Memory B cell (primary cell): ENCODE data around the gene ERC1.
"Not testable (repeated sequence)": the region's sequence is repeated elsewhere in the genome, so short reads cannot be mapped to it uniquely, and the experiment has no call there.

Experiments used
- ATAC-seq: fragments of 150-1000 bp; cut with Tn5 transposase; 2 replicates; pipeline ENCODE4 v1.10.0; 2021; ENCODE audit warnings: low read depth, mild to moderate bottlenecking, moderate library complexity
- DNase-seq, 2 donors: peaks; one replicate each; pipeline ENCODE4 v3.0.0; 2022; ENCODE audit warnings: low spot score in 2 of 2
- H3K27ac Mint-ChIP-seq: one replicate; pipeline ENCODE4 v1.8.0; 2022; ENCODE audit warnings: mild to moderate bottlenecking, moderate library complexity, mixed read lengths
- H3K27me3 Mint-ChIP-seq: one replicate; pipeline ENCODE4 v1.8.0; 2022; ENCODE audit warnings: mixed read lengths
- H3K36me3 Mint-ChIP-seq: one replicate; pipeline ENCODE4 v1.8.0; 2022; ENCODE audit warnings: mild to moderate bottlenecking, mixed read lengths
- H3K4me1 Mint-ChIP-seq: one replicate; pipeline ENCODE4 v1.8.0; 2022; ENCODE audit warnings: mixed read lengths
- H3K4me3 Mint-ChIP-seq: one replicate; pipeline ENCODE4 v1.8.0; 2022; ENCODE audit warnings: mild to moderate bottlenecking, moderate library complexity, mixed read lengths
- H3K9me3 Mint-ChIP-seq: one replicate; pipeline ENCODE4 v1.8.0; 2022; ENCODE audit warnings: mixed read lengths

Gene ERC1

DNA sequence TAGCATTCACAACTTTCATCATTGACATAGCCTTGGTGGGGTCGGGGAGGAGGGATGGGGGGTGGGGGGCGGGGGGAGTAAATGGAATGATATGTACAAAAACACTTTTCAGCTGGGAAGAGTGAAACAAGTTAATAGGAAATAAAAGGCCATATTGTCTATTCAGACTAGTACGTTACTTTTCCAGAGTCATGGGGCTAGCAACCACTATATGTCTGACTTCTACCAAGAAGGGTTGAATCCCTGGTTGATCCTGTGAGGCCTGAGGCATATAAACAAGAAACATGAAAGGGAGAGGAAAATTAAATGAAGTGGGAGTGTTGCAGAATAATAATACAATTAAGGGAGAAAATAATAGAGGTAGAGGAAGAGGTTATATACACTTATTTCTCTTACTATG, 225.5 kb downstream of the ERC1 start:
- DNase-seq (no peak), ATAC-seq (no peak)
- no peaks in the 10 kb centered on the region for H3K27me3 Mint-ChIP-seq
- H3K9me3 Mint-ChIP-seq: no peaks in the 10 kb centered on the region
- peaks cover 2% of the 10 kb centered on the region for H3K4me1 Mint-ChIP-seq
- peaks cover 6% of the 10 kb centered on the region for H3K36me3 Mint-ChIP-seq
- no peak overlapping the region for H3K4me3 Mint-ChIP-seq
- H3K27ac Mint-ChIP-seq: no peak overlapping the region

DNA sequence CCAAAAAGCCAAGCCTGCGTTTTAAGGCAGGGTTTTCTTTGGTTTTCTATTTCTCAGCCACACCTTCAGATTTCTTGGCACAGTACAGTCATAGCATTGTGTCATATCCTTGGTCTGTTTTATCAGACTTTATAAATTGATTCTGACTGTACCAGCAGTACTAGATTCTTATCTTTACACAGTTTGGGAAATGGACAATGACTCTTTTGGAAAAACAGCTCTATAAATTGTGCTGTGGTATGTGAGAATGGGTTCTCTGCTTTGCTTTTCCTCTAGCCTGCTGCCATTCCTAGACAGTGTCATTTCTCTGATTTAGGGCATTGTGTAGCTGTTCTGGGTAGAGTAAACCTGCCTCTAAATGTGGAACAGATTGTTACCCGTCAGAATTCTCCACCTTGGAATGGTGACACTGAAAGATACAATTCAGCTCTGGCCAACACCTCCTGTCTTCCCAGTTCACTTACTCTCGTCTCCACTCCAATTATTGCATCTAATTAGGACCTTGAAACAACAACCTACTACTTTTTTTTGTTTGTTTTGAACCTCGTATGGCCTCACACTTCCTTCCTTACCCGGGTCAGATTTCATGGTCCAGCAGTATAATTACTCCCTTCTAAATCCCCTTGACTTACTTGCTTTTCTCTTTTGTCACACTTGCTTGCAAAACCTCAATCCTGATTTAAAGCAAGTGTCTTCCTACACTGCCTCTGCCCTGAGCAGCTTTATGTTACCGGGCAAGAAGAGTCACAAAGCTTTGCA, 226.3 kb downstream of the ERC1 start:
- H3K27ac Mint-ChIP-seq: no peak overlapping the region
- no peaks in the 10 kb centered on the region for H3K9me3 Mint-ChIP-seq
- H3K4me1 Mint-ChIP-seq: peaks cover 2% of the 10 kb centered on the region
- H3K27me3 Mint-ChIP-seq: no peaks in the 10 kb centered on the region
- H3K4me3 Mint-ChIP-seq: no peak overlapping the region
- ATAC-seq (no peak), DNase-seq (no peak)
- H3K36me3 Mint-ChIP-seq: peaks cover 3% of the 10 kb centered on the region

DNA sequence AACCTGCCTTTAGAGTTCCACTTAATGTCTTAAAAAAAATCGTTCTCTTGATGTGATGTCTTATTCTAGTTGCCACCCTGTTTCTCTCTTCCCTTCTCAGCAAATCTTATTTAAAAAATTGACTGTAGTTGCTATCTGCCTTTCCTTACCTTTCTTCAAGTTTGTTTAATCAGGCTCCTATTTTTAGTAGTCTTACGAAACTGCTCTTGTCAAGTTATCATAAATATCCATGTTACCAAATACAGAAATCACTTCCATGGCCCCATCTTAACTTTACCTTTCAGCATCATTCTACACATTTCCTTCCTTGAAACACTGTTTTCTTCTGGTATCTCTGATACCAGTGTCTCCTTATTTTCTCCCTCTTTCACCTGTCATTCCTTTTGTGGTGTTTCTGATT, 227.3 kb downstream of the ERC1 start:
- no peak overlapping the region for H3K4me3 Mint-ChIP-seq
- no peaks in the 10 kb centered on the region for H3K27me3 Mint-ChIP-seq
- ATAC-seq (no peak), DNase-seq (no peak)
- H3K9me3 Mint-ChIP-seq: no peaks in the 10 kb centered on the region
- H3K4me1 Mint-ChIP-seq: no peaks in the 10 kb centered on the region
- H3K36me3 Mint-ChIP-seq: no peaks in the 10 kb centered on the region
- no peak overlapping the region for H3K27ac Mint-ChIP-seq

DNA sequence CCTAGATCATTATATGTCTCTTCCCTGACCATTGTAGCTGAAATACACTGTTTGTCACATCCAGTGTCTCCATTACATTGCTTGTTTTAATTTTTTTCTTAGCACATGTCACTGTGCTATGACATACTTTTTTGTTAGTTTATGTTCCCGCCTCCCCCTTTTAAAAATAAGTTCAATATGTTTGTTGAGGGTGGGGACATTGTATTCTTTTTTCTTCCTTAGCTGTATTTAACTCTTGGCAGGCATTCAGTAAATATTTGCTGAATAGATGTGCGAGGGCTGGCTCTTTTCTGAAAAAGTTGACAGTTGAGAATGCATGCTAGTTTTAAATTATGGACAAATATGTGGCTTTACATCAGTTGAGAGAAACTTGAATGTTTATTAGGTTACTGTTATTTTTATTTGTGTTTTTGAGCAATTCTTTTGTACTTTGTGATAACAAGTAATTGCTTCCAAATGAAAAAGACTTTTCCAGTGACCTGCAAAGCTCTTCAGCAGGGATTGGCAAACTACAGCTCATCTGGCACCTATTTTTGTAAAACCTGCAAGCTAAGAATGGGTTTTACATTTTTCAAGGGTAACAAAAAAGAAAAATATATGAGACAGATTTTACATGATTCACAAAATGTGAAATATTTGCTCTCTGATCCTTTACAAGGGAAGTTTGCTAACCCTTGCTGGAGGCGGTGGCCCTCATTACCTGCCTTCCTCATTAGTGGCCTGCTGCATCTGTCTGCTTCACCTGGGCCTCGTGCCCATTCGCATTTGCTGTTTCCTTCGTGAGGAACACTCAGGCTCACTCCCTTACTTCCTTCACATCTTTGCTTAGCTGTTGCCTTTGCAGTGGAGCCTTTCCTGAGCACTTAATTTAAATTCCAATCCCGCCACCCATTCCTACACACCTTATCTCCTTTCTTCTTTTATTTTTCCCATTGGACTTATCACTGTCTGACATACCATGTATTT, 229.4 kb downstream of the ERC1 start:
- Mint-ChIP-seq H3K4me1 (no peaks in the 10 kb centered on the region), H3K27ac (no peak overlapping the region), H3K4me3 (no peak overlapping the region), H3K36me3 (peaks cover 2% of the 10 kb centered on the region), H3K27me3 (no peaks in the 10 kb centered on the region), H3K9me3 (no peaks in the 10 kb centered on the region)
- ATAC-seq: no peak
- DNase-seq: no peak

DNA sequence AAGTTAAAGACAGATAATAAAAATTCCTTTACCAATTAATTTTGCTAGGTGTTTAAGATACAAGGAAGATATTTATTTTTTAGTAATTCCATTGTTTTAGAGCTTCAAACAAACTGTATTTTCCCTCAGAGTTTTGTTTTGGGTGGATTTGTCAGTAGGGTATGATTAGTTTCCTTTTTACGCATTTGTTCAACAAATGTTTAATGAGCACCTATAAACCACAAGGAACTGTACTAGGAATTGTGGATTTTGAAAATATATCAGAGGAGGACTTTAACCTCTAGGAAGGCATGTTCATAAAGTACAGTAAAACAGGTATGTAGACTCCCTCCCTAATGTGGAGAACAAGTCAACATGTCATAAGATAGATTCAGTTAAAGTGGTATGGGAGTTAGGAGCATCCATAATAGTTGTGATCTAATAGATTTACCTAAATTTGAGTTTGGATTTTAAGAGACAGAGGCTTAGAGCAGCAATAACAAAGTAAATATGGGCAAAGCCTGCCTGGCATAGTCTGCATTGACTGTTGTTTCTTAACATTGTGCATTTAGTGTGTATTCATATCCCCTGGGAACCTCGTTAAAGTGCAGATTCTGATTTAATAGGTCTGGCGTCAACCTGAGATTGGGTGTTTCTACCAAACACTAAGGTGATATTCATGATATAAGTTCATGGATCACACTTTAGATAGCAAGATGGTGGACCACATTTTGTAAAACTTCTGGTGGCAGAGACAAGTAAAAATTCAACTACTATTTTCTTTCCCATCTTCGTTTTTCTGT, 232.0 kb downstream of the ERC1 start:
- ATAC-seq (no peak), DNase-seq (no peak)
- H3K4me3 Mint-ChIP-seq: no peak overlapping the region
- no peak overlapping the region for H3K27ac Mint-ChIP-seq
- H3K9me3 Mint-ChIP-seq: no peaks in the 10 kb centered on the region
- H3K36me3 Mint-ChIP-seq: peaks cover 5% of the 10 kb centered on the region
- H3K27me3 Mint-ChIP-seq: no peaks in the 10 kb centered on the region
- H3K4me1 Mint-ChIP-seq: peaks cover 14% of the 10 kb centered on the region

DNA sequence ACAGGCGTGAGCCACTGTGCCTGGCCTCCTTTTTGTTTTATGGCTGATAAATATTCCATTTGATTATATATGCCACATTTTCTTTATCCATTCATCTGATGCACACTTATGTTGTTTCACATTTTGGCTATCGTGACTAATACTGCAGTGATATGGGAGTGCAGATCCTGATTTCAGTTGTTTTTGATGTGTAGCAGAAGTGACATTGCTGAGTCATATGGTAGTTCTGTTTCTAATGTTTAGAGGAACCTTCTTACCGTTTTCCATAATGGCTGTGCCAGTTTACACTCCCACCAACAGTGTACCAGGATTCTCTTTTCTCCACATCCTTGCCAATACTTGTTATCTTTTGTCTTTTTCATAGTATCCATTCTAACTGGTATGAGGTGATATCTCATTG, 235.9 kb downstream of the ERC1 start:
- peak overlapping the region; percentile 34 for H3K4me3 Mint-ChIP-seq
- peaks cover 4% of the 10 kb centered on the region for H3K9me3 Mint-ChIP-seq
- H3K27ac Mint-ChIP-seq: peak overlapping the region; percentile 54
- no peaks in the 10 kb centered on the region for H3K27me3 Mint-ChIP-seq
- H3K36me3 Mint-ChIP-seq: peaks cover 17% of the 10 kb centered on the region
- peaks cover 15% of the 10 kb centered on the region for H3K4me1 Mint-ChIP-seq
- DNase-seq: no peak
- peak; percentile 21 for ATAC-seq

DNA sequence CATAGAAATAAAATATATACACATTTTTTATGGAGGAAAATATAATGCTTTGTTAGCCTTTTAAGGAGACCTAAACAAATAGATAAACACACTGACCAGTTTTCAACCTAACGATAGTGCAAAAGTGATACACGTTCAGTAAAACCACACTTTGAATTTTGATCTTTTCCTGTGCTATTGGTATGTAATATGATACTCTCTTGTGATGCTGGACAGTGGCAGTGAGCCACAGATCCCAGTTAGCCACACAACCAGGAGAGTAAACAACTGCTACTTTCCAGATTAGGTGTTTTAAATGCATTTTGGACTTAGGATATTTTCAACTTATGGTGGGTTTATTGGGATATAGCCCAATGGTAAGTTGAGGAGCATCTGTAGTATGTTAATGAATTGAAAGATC, 243.1 kb downstream of the ERC1 start:
- no peak for DNase-seq
- Mint-ChIP-seq H3K4me1 (peaks cover 2% of the 10 kb centered on the region), H3K36me3 (peaks cover 32% of the 10 kb centered on the region), H3K9me3 (peaks cover 6% of the 10 kb centered on the region), H3K27me3 (no peaks in the 10 kb centered on the region), H3K4me3 (no peak overlapping the region), H3K27ac (no peak overlapping the region)
- no peak for ATAC-seq

DNA sequence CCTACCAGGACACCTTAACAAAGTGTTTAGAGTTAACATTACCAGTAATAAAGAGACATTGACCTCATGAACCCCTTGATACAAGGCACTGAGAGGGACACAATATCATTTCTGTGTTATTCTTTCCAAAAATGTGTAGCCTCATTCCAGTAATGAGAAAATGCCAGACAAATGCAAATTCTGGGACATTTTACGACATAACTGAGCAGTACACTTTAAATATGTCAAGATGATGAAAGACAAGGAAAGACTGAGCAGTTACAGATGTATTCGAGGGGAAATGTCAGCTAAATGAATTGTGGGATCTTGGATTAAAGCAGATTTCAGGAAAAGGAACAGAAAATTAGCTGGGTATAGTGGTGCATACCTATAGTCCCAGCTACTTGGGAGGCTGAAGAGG, 255.6 kb downstream of the ERC1 start:
- Mint-ChIP-seq H3K27ac (no peak overlapping the region), H3K36me3 (peaks cover 8% of the 10 kb centered on the region), H3K4me3 (no peak overlapping the region), H3K27me3 (no peaks in the 10 kb centered on the region), H3K9me3 (no peaks in the 10 kb centered on the region), H3K4me1 (no peaks in the 10 kb centered on the region)
- ATAC-seq: no peak
- DNase-seq: no peak

DNA sequence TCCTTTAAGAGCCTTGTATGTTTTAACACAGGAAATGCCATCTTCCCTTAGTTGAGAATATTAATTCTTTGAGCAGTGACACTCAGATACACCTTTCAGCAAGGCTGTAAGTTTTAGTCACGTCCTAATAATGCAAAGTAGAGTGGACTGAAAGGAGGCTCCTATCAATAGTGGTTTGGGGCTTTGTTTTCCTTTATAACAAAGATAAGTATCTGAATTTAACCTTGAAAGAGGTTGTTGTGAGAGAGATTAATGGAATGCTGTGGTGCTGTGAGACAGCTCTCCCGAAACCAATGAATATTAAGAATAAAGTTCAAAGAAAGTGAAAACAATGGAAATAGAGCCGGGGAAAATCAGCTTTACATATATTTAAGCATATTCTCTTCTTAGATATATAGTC, 259.6 kb downstream of the ERC1 start:
- H3K4me3 Mint-ChIP-seq: no peak overlapping the region
- DNase-seq (no peak), ATAC-seq (no peak)
- peaks cover 9% of the 10 kb centered on the region for H3K36me3 Mint-ChIP-seq
- no peaks in the 10 kb centered on the region for H3K27me3 Mint-ChIP-seq
- H3K4me1 Mint-ChIP-seq: no peaks in the 10 kb centered on the region
- no peak overlapping the region for H3K27ac Mint-ChIP-seq
- H3K9me3 Mint-ChIP-seq: no peaks in the 10 kb centered on the region

DNA sequence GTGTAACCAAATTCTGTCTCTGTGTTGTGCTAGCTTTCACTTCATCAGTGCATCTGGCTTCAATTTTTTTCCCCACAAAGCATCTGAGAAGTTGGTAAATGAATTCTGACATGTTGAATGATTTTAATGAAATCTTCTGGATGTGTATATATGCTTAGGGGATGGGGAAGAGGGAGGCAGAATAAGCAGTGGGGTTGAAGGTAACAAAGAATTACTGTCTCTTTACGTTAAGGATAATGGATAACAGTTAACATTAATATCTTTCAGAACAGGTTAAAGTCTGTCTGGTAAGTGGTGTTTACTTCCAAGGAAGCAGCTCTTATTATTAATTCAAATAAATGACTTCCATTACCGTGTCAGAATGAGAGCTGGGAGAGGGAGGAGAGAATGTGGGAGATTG, 261.7 kb downstream of the ERC1 start:
- Mint-ChIP-seq H3K4me3 (no peak overlapping the region), H3K36me3 (peaks cover 11% of the 10 kb centered on the region), H3K27me3 (no peaks in the 10 kb centered on the region), H3K4me1 (no peaks in the 10 kb centered on the region), H3K27ac (no peak overlapping the region), H3K9me3 (no peaks in the 10 kb centered on the region)
- ATAC-seq (no peak), DNase-seq (no peak)

DNA sequence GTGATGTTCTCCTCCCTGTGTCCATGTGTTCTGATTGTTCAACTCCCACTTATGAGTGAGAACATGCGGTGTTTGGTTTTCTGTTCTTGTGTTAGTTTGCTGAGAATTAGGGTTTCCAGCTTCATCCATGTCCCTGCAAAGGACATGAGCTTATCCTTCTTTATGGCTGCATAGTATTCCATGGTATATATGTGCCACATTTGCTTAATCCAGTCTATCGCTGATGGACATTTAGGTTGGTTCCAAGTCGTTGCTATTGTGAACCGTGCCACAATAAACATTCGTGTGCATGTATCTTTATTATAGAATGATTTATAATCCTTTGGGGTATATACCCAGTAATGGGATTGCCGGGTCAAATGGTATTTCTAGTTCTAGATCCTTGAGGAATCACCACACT, 264.1 kb downstream of the ERC1 start:
- peaks cover 12% of the 10 kb centered on the region for H3K36me3 Mint-ChIP-seq
- H3K27me3 Mint-ChIP-seq, H3K4me3 Mint-ChIP-seq, ATAC-seq, H3K9me3 Mint-ChIP-seq, H3K27ac Mint-ChIP-seq, DNase-seq, H3K4me1 Mint-ChIP-seq: not testable (repeated sequence)

DNA sequence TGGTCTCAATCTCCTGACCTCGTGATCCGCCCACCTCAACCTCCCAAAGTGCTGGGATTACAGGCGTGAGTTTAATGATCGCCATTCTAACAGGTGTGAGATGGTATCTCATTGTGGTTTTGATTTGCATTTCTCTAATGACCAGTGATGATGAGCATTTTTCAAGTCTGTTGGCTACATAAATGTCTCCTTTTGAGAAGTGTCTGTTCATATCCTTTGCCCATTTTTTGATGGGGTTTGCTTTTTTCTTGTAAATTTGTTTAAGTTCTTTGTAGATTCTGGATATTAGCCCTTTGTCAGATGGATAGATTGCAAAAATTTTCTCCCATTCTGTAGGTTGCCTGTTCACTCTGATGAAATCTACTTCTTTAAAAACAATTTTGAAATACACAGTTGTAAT, 264.8 kb downstream of the ERC1 start:
- DNase-seq, H3K27me3 Mint-ChIP-seq, H3K9me3 Mint-ChIP-seq, ATAC-seq, H3K4me3 Mint-ChIP-seq, H3K27ac Mint-ChIP-seq, H3K4me1 Mint-ChIP-seq: not testable (repeated sequence)
- H3K36me3 Mint-ChIP-seq: peaks cover 13% of the 10 kb centered on the region

DNA sequence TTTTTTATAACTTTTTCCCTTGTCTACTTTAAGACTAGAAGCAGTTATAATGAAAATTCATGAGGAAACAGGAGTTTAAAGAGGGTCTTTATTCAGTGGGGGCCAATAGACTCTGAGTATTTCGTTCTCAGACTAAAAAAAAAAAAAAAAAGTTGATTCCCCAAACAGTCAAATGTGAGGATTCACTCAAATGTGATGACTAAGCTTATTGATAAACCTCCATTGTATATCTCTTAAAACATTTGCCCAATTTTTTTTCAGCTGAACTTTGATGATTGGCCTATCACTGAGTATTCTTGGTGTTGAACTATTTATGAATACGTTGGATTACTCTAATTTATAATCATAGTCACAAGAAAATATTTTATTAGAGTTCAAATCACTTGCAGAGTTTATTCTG, 265.3 kb downstream of the ERC1 start:
- DNase-seq: no peak
- Mint-ChIP-seq H3K4me3 (no peak overlapping the region), H3K27me3 (no peaks in the 10 kb centered on the region), H3K27ac (no peak overlapping the region), H3K36me3 (peaks cover 13% of the 10 kb centered on the region), H3K4me1 (no peaks in the 10 kb centered on the region), H3K9me3 (no peaks in the 10 kb centered on the region)
- ATAC-seq: no peak

DNA sequence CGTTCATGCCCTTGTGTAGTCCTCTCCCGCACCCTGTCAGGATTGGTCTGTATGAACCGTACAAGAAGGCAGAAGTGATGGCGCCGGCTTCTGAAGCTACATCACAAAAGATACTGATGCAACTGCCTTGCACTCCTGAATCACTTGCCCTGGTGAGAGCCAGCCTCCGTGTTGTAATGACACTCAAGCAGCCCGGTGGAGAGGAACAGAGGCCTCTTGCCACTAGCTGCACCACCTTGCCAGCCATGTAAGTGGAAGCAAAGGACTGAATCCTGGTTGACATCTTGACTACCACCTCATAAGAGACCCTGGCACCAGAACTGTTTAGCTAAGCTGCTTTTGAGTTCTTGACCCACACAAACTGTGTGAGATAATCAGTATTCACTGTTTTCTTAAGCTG, 266.0 kb downstream of the ERC1 start:
- Mint-ChIP-seq H3K27ac (no peak overlapping the region), H3K4me3 (no peak overlapping the region), H3K27me3 (no peaks in the 10 kb centered on the region), H3K9me3 (no peaks in the 10 kb centered on the region), H3K36me3 (peaks cover 16% of the 10 kb centered on the region), H3K4me1 (no peaks in the 10 kb centered on the region)
- DNase-seq (no peak), ATAC-seq (no peak)
